ENCODE measurements around the gene YTHDF2.

Gene YTHDF2

GRCh38 chr1:28801461-28801860 is 64.7 kb downstream of the YTHDF2 start:
- DNase-seq (ENCODE audit: low read depth), result no peak

GRCh38 chr1:28803051-28803450 is 66.3 kb downstream of the YTHDF2 start:
- DNase-seq (ENCODE audit: low read depth), result no peak

GRCh38 chr1:28803662-28804061 is 66.9 kb downstream of the YTHDF2 start:
- DNase-seq (ENCODE audit: low read depth), result no peak

- DNase-seq (ENCODE audit: low read depth), result no peak
Observed at GRCh38 chr1:28804071-28804470, 67.3 kb downstream of the YTHDF2 start.

GRCh38 chr1:28807046-28807445 is 70.3 kb downstream of the YTHDF2 start:
- no peak for DNase-seq (ENCODE audit: low read depth)

- DNase-seq (ENCODE audit: low read depth), result no peak
Observed at GRCh38 chr1:28807986-28808385, 71.2 kb downstream of the YTHDF2 start.

GRCh38 chr1:28811369-28811765 is 74.6 kb downstream of the YTHDF2 start:
- DNase-seq (ENCODE audit: low read depth), result no peak

- no peak for DNase-seq (ENCODE audit: low read depth)
Observed at GRCh38 chr1:28811766-28812668, 75.3 kb downstream of the YTHDF2 start, which contains the start of gene OPRD1. Gene OPRD1 (plus strand): TSS chr1:28812170. CDS start chr1:28812384, 214 bp downstream.

- no peak for DNase-seq (ENCODE audit: low read depth)
Observed at GRCh38 chr1:28812669-28813468, 76.1 kb downstream of the YTHDF2 start.

GRCh38 chr1:28813931-28814465 is 77.3 kb downstream of the YTHDF2 start:
- DNase-seq (ENCODE audit: low read depth), result no peak

- DNase-seq (ENCODE audit: low read depth), result no peak
Observed at GRCh38 chr1:28815533-28816185, 78.9 kb downstream of the YTHDF2 start.

GRCh38 chr1:28817133-28817532 is 80.4 kb downstream of the YTHDF2 start:
- DNase-seq (ENCODE audit: low read depth), result no peak

- DNase-seq (ENCODE audit: low read depth), result no peak
Observed at GRCh38 chr1:28819020-28819419, 82.3 kb downstream of the YTHDF2 start.

All from T follicular helper cell (primary cell).